Esophagus squamous epithelium (tissue), 4 donors: ENCODE results near the gene NCKAP5.

Experiments
- POLR2A ChIP-seq, 4 donors: fragments of 450-650 bp; IDR thresholded peaks; one replicate each; pipeline ENCODE4 v1.6.1; 2017; ENCODE audit warnings: antibody characterized with exemption in 4 of 4, mild to moderate bottlenecking in 4 of 4, moderate library complexity in 3 of 4
- TF ChIP-seq, protein P1 (sequence below), 6 experiments: fragments of 450-650 bp in 4 of 6; fragments of 200-600 bp in 2 of 6; sonication (generic) in 2 of 6; IDR thresholded peaks; one replicate each; pipeline ENCODE4 v1.5.1; 2016 to 2019; ENCODE audit warnings: antibody characterized with exemption in 6 of 6, mild to moderate bottlenecking in 4 of 6, moderate library complexity in 4 of 6

DNA sequence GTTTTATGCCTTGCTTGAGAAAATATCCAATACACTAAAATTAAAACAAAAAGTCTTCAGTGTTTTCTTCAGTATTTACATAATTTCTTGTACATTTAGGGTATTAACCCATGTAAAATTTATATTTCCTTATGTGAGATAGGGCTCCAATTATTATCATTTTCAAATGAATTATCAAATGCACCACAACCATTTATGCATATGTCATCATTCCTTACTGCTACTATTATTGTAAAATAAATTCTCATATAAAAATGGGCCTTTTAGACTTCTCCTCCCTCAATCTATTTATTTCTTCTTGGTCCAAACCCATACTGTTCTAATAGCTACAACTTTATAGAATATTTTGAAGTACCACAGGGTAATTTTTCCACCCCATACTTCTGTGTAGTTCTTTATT lies 722.9 kb downstream of the NCKAP5 start:
- TF ChIP-seq, protein P1, sequence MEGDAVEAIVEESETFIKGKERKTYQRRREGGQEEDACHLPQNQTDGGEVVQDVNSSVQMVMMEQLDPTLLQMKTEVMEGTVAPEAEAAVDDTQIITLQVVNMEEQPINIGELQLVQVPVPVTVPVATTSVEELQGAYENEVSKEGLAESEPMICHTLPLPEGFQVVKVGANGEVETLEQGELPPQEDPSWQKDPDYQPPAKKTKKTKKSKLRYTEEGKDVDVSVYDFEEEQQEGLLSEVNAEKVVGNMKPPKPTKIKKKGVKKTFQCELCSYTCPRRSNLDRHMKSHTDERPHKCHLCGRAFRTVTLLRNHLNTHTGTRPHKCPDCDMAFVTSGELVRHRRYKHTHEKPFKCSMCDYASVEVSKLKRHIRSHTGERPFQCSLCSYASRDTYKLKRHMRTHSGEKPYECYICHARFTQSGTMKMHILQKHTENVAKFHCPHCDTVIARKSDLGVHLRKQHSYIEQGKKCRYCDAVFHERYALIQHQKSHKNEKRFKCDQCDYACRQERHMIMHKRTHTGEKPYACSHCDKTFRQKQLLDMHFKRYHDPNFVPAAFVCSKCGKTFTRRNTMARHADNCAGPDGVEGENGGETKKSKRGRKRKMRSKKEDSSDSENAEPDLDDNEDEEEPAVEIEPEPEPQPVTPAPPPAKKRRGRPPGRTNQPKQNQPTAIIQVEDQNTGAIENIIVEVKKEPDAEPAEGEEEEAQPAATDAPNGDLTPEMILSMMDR (IDR thresholded peaks at IDR 0.05), result no peak
- no peak for TF ChIP-seq POLR2A (IDR thresholded peaks at IDR 0.05)
